ENCODE measurements around the gene GPM6B.

GPM6B gene

GRCh38 chrX:13721819-13722519 is 94.9 kb downstream of the GPM6B start:
- DNase-seq (ENCODE audit: low read depth), result peak; percentile 62
- no peak for TF ChIP-seq CTCF (conservative IDR thresholded peaks at IDR 0.05; ENCODE audit: control insufficient read depth, insufficient read depth, low read depth, low read length)
- H3K4me3 ChIP-seq (ENCODE audit: control insufficient read depth, low read depth, low read length), result no peak overlapping the region

- H3K4me3 ChIP-seq (ENCODE audit: control insufficient read depth, low read depth, low read length), result no peak overlapping the region
- peak; percentile 62 for DNase-seq (ENCODE audit: low read depth)
- TF ChIP-seq CTCF (conservative IDR thresholded peaks at IDR 0.05; ENCODE audit: control insufficient read depth, insufficient read depth, low read depth, low read length), result no peak
Observed at GRCh38 chrX:13721371-13721770, 95.5 kb downstream of the GPM6B start.

Data from fibroblast of mammary gland (primary cell).